Spinal cord (tissue), 10 donors: ENCODE measurements around the gene GART. TPM values are rescaled to one million over a fixed set of nuclear protein-coding genes. Genes with fewer than 3 reads are reported as not detected.
"Not testable (repeated sequence)": the region's sequence is repeated elsewhere in the genome, so short reads cannot be mapped to it uniquely, and the experiment has no call there.

Source experiments
- DNase-seq, 6 donors: peaks; one replicate each; pipeline versions ENCODE4 v3.0.0 to v3.0.0-alpha.2; 2013 to 2015; ENCODE audit warnings: low spot score in 6 of 6, low read depth in 4 of 6
- H3K27ac ChIP-seq: one replicate; pipeline ENCODE4 v1.5.1; 2013; ENCODE audit warnings: low read depth, low read length, control low read depth
- H3K27me3 ChIP-seq: one replicate; pipeline ENCODE4 v1.6.1; 2013; ENCODE audit warnings: low read length; ENCODE audit not compliant: control insufficient read depth, insufficient read depth
- H3K36me3 ChIP-seq: one replicate; pipeline ENCODE4 v1.6.1; 2013; ENCODE audit warnings: low read length; ENCODE audit not compliant: control insufficient read depth, insufficient read depth
- H3K4me1 ChIP-seq: one replicate; pipeline ENCODE4 v1.6.1; 2013; ENCODE audit warnings: low read length; ENCODE audit not compliant: control insufficient read depth, insufficient read depth
- H3K4me3 ChIP-seq: one replicate; pipeline ENCODE4 v1.5.1; 2013; ENCODE audit warnings: low read depth, low read length, control low read depth
- H3K9me3 ChIP-seq: one replicate; pipeline ENCODE4 v1.6.1; 2013; ENCODE audit warnings: low read length; ENCODE audit not compliant: control insufficient read depth, insufficient read depth
- WGBS: methylation state at CpG from one replicate; pipeline ENCODE4 v1.1.5; 2013; ENCODE audit warnings: missing lambda C conversion rate; ENCODE audit not compliant: insufficient coverage; 5-methylcytosine and 5-hydroxymethylcytosine counted together
- long read RNA-seq, 4 donors: transcript quantifications; one replicate each; lab custom pipeline, GENCODE V29; 2026
- polyA plus RNA-seq, 2 donors: library from polyadenylated mRNA; unstranded; fragments of 120-200 nt; gene quantifications; one replicate each; pipeline ENCODE4 v1.2.1, GENCODE V29; 2013; ENCODE audit not compliant: insufficient read length in 2 of 2
- total RNA-seq, 2 donors: library from RNA; depleted of rRNA in 1 of 2; stranded (reverse); fragments of 120-200 nt in 1 of 2; fragments of >200 nt in 1 of 2; gene quantifications; one replicate each; pipeline versions ENCODE4 v1.2.3 to v1.2.4, GENCODE V29; 2013 to 2014
- donor health status: healthy.

Gene GART
- 10 to 100 TPM; 54.3 to 61.1 TPM for total RNA-seq
- 10 to 100 TPM; 70.4 to 80.7 TPM for polyA plus RNA-seq
- long read RNA-seq, donor 1, transcript GART-201 (11 exons, 2,149 nt), result major isoform, 8 of 346 reads
- long read RNA-seq, donor 1, partial matches to known transcripts, result 328 of 346 reads
- long read RNA-seq, donor 1, other reads (novel, unspliced or antisense), result 6 of 346 reads
- long read RNA-seq, donor 2, partial matches to known transcripts, result 0 of 4 reads
- long read RNA-seq, donor 2, other reads (novel, unspliced or antisense), result 0 of 4 reads
- long read RNA-seq, donor 3, partial matches to known transcripts, result 0 of 4 reads
- long read RNA-seq, donor 3, other reads (novel, unspliced or antisense), result 0 of 4 reads
- long read RNA-seq, donor 4, transcript GART-201 (11 exons, 2,149 nt), result major isoform, 5 of 10 reads
- long read RNA-seq, donor 4, partial matches to known transcripts, result 0 of 10 reads
- long read RNA-seq, donor 4, other reads (novel, unspliced or antisense), result 0 of 10 reads

GRCh38 chr21:33541756-33542639 lies at the start of gene GART:
Gene GART, minus strand, starts transcription at chr21:33542117. Its CDS starts 2,802 bp downstream, at chr21:33539315.
- Histone ChIP-seq H3K36me3 (peaks cover 13% of the 10 kb centered on the region), H3K4me1 (peaks cover 7% of the 10 kb centered on the region), H3K9me3 (no peaks in the 10 kb centered on the region), H3K27me3 (no peaks in the 10 kb centered on the region), H3K27ac (peak within 1 kb of the TSS; percentile 100), H3K4me3 (peak within 1 kb of the TSS; percentile 98)
- under 1% methylated on average over 55 of the region's 56 CpGs for WGBS
- peak; percentile 51 to 92 (median 72) for DNase-seq

GRCh38 chr21:33588485-33589335 lies 46.8 kb upstream of the GART start, which contains the start of gene DONSON:
Gene DONSON, minus strand, starts transcription at chr21:33588684. Its CDS starts 43 bp downstream, at chr21:33588641.
- Histone ChIP-seq H3K36me3 (peaks cover 15% of the 10 kb centered on the region), H3K9me3 (no peaks in the 10 kb centered on the region), H3K27ac (peak within 1 kb of the TSS; percentile 94), H3K4me3 (peak within 1 kb of the TSS; percentile 64), H3K4me1 (peaks cover 4% of the 10 kb centered on the region), H3K27me3 (no peaks in the 10 kb centered on the region)
- under 1% methylated on average over 72 of the region's 78 CpGs for WGBS
- peak; percentile 73 to 96 (median 83) for DNase-seq

GRCh38 chr21:33587792-33588484 lies 46.0 kb upstream of the GART start:
- Histone ChIP-seq H3K4me1 (peaks cover 4% of the 10 kb centered on the region), H3K9me3 (no peaks in the 10 kb centered on the region), H3K36me3 (peaks cover 8% of the 10 kb centered on the region), H3K27ac (peak overlapping the region; percentile 67), H3K4me3 (peak overlapping the region; percentile 64), H3K27me3 (no peaks in the 10 kb centered on the region)
- WGBS, result under 1% methylated on average over 52 of the region's 57 CpGs
- DNase-seq, result peak in 4 of 6 donors; percentile 10 to 67 (median 41)

GRCh38 chr21:33586927-33587326 lies 45.0 kb upstream of the GART start:
- peak overlapping the region; percentile 64 for H3K4me3 ChIP-seq
- no CpG with 5 or more reads among the region's 6 CpGs for WGBS
- no peak for DNase-seq

GRCh38 chr21:33584455-33584854 lies 42.5 kb upstream of the GART start:
- WGBS, result 40% methylated on average over 1 of the region's 3 CpGs
- no peak for DNase-seq
- no peak overlapping the region for H3K4me3 ChIP-seq
- H3K27ac ChIP-seq, result no peak overlapping the region
- no peaks in the 10 kb centered on the region for H3K27me3 ChIP-seq
- peaks cover 14% of the 10 kb centered on the region for H3K36me3 ChIP-seq
- H3K4me1 ChIP-seq, result peaks cover 4% of the 10 kb centered on the region
- no peaks in the 10 kb centered on the region for H3K9me3 ChIP-seq

More at GRCh38 chr21:33586927-33587326, 45.0 kb upstream of the GART start:
- Histone ChIP-seq H3K9me3 (no peaks in the 10 kb centered on the region), H3K27me3 (no peaks in the 10 kb centered on the region), H3K4me1 (peaks cover 4% of the 10 kb centered on the region), H3K36me3 (peaks cover 10% of the 10 kb centered on the region), H3K27ac (no peak overlapping the region)

- H3K9me3 ChIP-seq, result no peaks in the 10 kb centered on the region
- no peaks in the 10 kb centered on the region for H3K4me1 ChIP-seq
- H3K4me3 ChIP-seq, result no peak overlapping the region
- no peaks in the 10 kb centered on the region for H3K27me3 ChIP-seq
- WGBS, result 86% methylated on average over 1 of the region's 7 CpGs
- H3K36me3 ChIP-seq, result peaks cover 22% of the 10 kb centered on the region
- DNase-seq, result no peak
- H3K27ac ChIP-seq, result no peak overlapping the region
Observed at GRCh38 chr21:33578959-33579542, 37.1 kb upstream of the GART start.

GRCh38 chr21:33578214-33578613 lies 36.3 kb upstream of the GART start:
- no peak for DNase-seq
- WGBS, result no CpG with 5 or more reads among the region's 2 CpGs

GRCh38 chr21:33576741-33577141 lies 34.8 kb upstream of the GART start:
- peaks cover 17% of the 10 kb centered on the region for H3K36me3 ChIP-seq
- DNase-seq, H3K4me1 ChIP-seq, H3K27me3 ChIP-seq, H3K9me3 ChIP-seq, H3K4me3 ChIP-seq, H3K27ac ChIP-seq: not testable (repeated sequence)
- WGBS, result no CpG with 5 or more reads among the region's 2 CpGs

More at GRCh38 chr21:33578214-33578613, 36.3 kb upstream of the GART start:
- H3K4me1 ChIP-seq, result no peaks in the 10 kb centered on the region
- H3K4me3 ChIP-seq, result no peak overlapping the region
- H3K27me3 ChIP-seq, result no peaks in the 10 kb centered on the region
- H3K27ac ChIP-seq, result no peak overlapping the region
- H3K36me3 ChIP-seq, result peaks cover 22% of the 10 kb centered on the region
- H3K9me3 ChIP-seq, result no peaks in the 10 kb centered on the region
